ENCODE data around the gene SIRT3. TPM values are rescaled to one million over a fixed set of nuclear protein-coding genes. Genes with fewer than 3 reads are reported as not detected.

The SIRT3 gene
- total RNA-seq, 1 experiment from 2014 or later, result 13.9 TPM

DNA sequence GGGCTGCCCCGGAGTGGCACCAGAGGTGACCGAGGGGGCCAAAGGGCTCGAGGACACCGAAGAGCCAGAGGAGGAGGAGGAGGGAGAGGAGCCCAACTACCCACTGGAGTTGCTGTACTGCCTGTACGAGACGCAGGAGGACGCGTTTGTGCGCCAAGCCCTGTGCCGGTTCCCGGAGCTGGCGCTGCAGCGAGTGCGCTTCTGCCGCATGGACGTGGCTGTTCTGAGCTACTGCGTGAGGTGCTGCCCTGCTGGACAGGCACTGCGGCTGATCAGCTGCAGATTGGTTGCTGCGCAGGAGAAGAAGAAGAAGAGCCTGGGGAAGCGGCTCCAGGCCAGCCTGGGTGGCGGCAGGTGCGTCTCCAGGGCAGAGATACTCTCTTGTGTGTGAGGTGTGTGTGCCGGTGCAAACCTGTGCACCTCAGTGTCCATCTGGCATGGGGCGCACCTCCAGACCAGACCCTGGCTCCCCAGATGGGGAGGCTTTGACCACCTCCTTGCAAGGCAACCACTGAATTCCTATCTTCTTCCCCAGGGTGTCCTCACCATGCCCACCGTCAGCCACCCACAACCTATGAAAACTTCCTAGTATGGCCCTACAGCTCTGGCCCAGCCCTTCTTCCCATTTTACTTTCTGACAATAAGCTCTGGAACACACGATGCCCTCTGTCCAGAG lies 45.5 kb upstream of the SIRT3 start:
- DNase-seq, result no peak

More for the DNA sequence above, 45.5 kb upstream of the SIRT3 start:
- no peaks in the 10 kb centered on the region for H3K27me3 ChIP-seq (ENCODE audit: insufficient read depth, low read length)
- no peak overlapping the region; the same call in 1 of the 2 replicates for H3K14ac ChIP-seq (ENCODE audit: insufficient read depth, low read length)
- no peak overlapping the region for H3K23ac ChIP-seq (ENCODE audit: insufficient read length, low read depth, low read length)
- H4K8ac ChIP-seq (replicated peaks; ENCODE audit: insufficient read length, low read depth, low read length), result no peak overlapping the region
- peaks cover 0 to 2% of the 10 kb centered on the region in 2 experiments; a peak in 1 of 5 replicates for H3K9me3 Mint-ChIP-seq
- no peak overlapping the region for H2AFZ ChIP-seq (ENCODE audit: low read length)
- TF ChIP-seq, protein P1, sequence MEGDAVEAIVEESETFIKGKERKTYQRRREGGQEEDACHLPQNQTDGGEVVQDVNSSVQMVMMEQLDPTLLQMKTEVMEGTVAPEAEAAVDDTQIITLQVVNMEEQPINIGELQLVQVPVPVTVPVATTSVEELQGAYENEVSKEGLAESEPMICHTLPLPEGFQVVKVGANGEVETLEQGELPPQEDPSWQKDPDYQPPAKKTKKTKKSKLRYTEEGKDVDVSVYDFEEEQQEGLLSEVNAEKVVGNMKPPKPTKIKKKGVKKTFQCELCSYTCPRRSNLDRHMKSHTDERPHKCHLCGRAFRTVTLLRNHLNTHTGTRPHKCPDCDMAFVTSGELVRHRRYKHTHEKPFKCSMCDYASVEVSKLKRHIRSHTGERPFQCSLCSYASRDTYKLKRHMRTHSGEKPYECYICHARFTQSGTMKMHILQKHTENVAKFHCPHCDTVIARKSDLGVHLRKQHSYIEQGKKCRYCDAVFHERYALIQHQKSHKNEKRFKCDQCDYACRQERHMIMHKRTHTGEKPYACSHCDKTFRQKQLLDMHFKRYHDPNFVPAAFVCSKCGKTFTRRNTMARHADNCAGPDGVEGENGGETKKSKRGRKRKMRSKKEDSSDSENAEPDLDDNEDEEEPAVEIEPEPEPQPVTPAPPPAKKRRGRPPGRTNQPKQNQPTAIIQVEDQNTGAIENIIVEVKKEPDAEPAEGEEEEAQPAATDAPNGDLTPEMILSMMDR (conservative IDR thresholded peaks at IDR 0.05), result no peak
- H3K4me2 ChIP-seq (ENCODE audit: insufficient read depth, insufficient read length, low read length), result no peak overlapping the region
- no peaks in the 10 kb centered on the region for H3K79me2 ChIP-seq (ENCODE audit: insufficient read depth, low read length)
- no peak overlapping the region for H4K91ac ChIP-seq (ENCODE audit: insufficient read length, low read depth, low read length)
- no peak overlapping the region for H3K27ac ChIP-seq (ENCODE audit: insufficient read length, low read depth, low read length)
- no peak overlapping the region for H2BK20ac ChIP-seq (ENCODE audit: low read depth, low read length, poor library complexity, severe bottlenecking)
- no peak overlapping the region for H3K4ac ChIP-seq (ENCODE audit: low read depth, low read length)
- H3T11ph ChIP-seq (ENCODE audit: low read length), result no peak overlapping the region
- H2AK5ac ChIP-seq (ENCODE audit: insufficient read length, low read length), result no peak overlapping the region
- H3K27me3 Mint-ChIP-seq (ENCODE audit: low read depth), result no peaks in the 10 kb centered on the region; the same call in none of the 2 replicates
- no CpG with 5 or more reads among the region's 26 CpGs for WGBS (ENCODE audit: extremely low coverage, insufficient read length, low lambda C conversion rate)
- H2BK15ac ChIP-seq (ENCODE audit: low read depth, low read length), result no peak overlapping the region
- H3K4me3 Mint-ChIP-seq, result no peak overlapping the region
- no peak overlapping the region for H3K18ac ChIP-seq (ENCODE audit: insufficient read length, low read depth, low read length)
- no peak overlapping the region for H4K5ac ChIP-seq (ENCODE audit: insufficient read length, low read depth, low read length)
- H3K27ac Mint-ChIP-seq, result no peak overlapping the region; a peak in 1 of 7 replicates
- H2BK5ac ChIP-seq (ENCODE audit: insufficient read length, low read length), result no peak overlapping the region
- no peak overlapping the region for H2BK120ac ChIP-seq (ENCODE audit: low read depth, low read length, poor library complexity, severe bottlenecking)
- H3K9me3 ChIP-seq (ENCODE audit: control insufficient read depth, low read depth, low read length), result no peaks in the 10 kb centered on the region
- no peaks in the 10 kb centered on the region for H3K4me1 ChIP-seq (ENCODE audit: insufficient read depth, low read length)
- no peaks in the 10 kb centered on the region for H4K20me1 ChIP-seq (ENCODE audit: control insufficient read depth, insufficient read depth, insufficient read length)
- no peak overlapping the region for H2BK12ac ChIP-seq (ENCODE audit: insufficient read length, low read depth, low read length)
- no peaks in the 10 kb centered on the region; a peak in 2 of 7 replicates for H3K36me3 Mint-ChIP-seq (ENCODE audit: insufficient read depth in 1 of 3, low read depth in 3 of 3)
- H3K4me1 Mint-ChIP-seq, result peaks cover 24 to 33% of the 10 kb centered on the region in 2 experiments
- H3K9ac ChIP-seq (ENCODE audit: extremely low read depth, insufficient read length, low read length), result no peak overlapping the region
- H3K56ac ChIP-seq (ENCODE audit: insufficient read length, low read depth, low read length), result no peak overlapping the region
- H3K79me1 ChIP-seq (ENCODE audit: insufficient read depth, low read depth, low read length, poor library complexity, severe bottlenecking), result no peaks in the 10 kb centered on the region
- no peaks in the 10 kb centered on the region for H3K23me2 ChIP-seq (ENCODE audit: insufficient read length, low read depth, low read length, poor library complexity, severe bottlenecking)

Measured in H9 (cell line).